GM12873 (cell line): ENCODE results near the gene AP1G2.

Experiments
- CTCF ChIP-seq: IDR thresholded peaks from 2 replicates; pipeline ENCODE4 v1.5.1; 2012; ENCODE audit warnings: low read depth, mild to moderate bottlenecking, moderate library complexity, low read length, control low read depth; ENCODE audit not compliant: insufficient read depth; ENCODE audit errors: missing control alignments

The AP1G2 gene

GRCh38 chr14:23528555-23528954, 39.0 kb downstream of the AP1G2 start:
- TF ChIP-seq CTCF, result no peak

GRCh38 chr14:23525611-23526010, 42.0 kb downstream of the AP1G2 start:
- no peak for TF ChIP-seq CTCF

GRCh38 chr14:23524954-23525353, 42.6 kb downstream of the AP1G2 start:
- TF ChIP-seq CTCF, result no peak

DNA sequence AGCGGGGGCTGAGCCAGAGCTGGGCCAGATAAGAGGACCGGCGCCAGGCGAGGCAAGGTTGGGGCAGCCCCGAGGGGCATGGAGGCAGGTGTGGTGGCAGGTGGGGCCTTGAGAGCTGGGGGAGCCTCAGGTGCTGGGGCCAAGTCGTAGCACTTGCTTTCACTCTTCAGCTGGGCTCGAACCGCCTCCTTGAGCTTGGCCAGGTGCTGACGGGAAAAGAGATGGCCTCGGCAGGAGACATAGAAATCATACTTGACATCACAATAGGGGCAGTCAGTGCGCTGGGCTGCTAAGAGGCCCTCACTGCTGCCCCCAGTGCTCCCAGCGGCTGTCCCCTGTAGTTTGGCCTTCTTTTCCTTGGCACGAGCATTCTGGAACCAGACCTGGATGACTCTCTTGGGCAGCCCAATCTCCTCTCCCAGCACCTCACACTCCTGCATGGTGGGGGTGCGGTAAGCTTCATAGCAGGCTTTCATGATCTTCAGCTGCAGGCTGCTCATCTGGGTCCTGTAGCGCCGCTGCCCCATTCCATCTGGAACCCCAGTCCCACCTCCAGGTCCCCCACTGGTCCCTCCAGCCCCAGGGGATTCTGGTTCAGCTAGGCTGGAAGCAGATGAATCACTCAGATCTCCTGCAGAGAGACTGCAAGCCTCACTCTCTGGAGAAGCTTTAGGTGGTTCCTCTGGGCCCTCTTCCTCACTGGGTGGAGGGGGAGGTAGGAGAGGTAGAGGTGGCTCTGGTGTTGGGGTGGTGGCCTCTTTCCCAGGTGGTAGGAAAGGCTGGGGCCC, 44.2 kb downstream of the AP1G2 start:
- TF ChIP-seq CTCF, result no peak

GRCh38 chr14:23522643-23523198, 44.9 kb downstream of the AP1G2 start:
- no peak for TF ChIP-seq CTCF

DNA sequence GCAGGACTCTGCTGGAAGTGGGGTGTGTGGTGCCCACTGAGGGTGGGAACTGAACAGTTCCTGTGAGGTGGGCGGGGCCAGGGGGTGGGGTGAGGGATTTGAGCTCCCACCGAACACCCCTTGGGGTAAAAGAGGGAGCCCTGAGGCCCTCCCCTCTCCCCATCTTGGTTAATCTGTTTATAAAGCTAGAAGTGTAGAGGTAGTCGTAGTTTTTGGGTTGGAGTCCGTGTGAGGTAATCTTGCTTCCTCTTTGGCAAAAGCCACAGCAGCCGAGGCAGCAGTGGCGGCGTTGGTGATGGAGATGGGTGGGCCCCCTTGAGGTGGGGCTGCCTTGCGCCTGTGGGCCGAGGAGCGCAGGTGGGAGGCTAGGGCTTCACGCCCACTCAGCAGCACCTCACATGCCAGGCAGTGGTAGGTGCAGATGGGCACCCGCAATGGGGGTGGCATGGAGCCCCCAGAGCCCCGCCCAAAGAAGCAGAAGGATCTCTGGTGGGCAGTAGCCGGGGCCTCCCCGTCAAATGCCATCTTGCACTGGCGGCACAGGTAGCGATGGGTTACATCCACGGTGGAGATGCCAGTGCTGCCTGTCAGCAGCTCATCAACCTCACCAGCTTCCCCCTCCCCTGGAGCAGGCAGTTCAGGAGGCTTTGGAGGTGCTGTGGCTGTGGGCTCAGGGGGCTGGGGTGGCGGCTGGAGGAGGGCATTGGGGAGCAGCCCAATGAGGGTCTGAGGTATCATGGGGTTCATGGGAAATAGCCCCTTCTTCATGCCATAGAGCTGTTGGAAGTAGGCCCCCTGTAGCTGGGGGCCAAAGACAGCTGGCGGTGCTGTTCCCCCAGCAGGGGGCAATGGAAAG, 45.6 kb downstream of the AP1G2 start:
- no peak for TF ChIP-seq CTCF
